RWPE2 (cell line): ENCODE data around the gene CYP2C8.
"Not testable (repeated sequence)": the region's sequence is repeated elsewhere in the genome, so short reads cannot be mapped to it uniquely, and the experiment has no call there.

Experiments used
- ATAC-seq: fragments of 200-7000 bp; cut with Tn5 transposase; 3 replicates; pipeline ENCODE4 v1.9.1; 2021; ENCODE audit warnings: low read depth
- DNase-seq: peaks from one replicate; pipeline ENCODE4 v3.0.0-alpha.2; 2020; ENCODE audit warnings: low spot score
- H3K27ac ChIP-seq: fragments of 450-650 bp; 2 replicates; pipeline ENCODE4 v1.5.1; 2017; ENCODE audit warnings: mild to moderate bottlenecking; ENCODE audit not compliant: poor library complexity, severe bottlenecking
- H3K27me3 ChIP-seq: fragments of 250-450 bp; sonication (Bioruptor Pico); 2 replicates; pipeline ENCODE4 v1.5.1; 2021; ENCODE audit warnings: mild to moderate bottlenecking, moderate library complexity; ENCODE audit not compliant: insufficient read depth, poor library complexity, severe bottlenecking
- H3K36me3 ChIP-seq: fragments of 250-450 bp; sonication (Bioruptor Pico); 2 replicates; pipeline ENCODE4 v1.5.1; 2020; ENCODE audit warnings: low read depth, mild to moderate bottlenecking, moderate library complexity
- H3K4me1 ChIP-seq: fragments of 250-450 bp; sonication (Bioruptor Pico); 2 replicates; pipeline ENCODE4 v1.5.1; 2021; ENCODE audit warnings: mild to moderate bottlenecking, moderate library complexity; ENCODE audit not compliant: insufficient read depth, poor library complexity, severe bottlenecking
- H3K4me3 ChIP-seq: fragments of 250-450 bp; sonication (Bioruptor Pico); 2 replicates; pipeline ENCODE4 v1.5.1; 2021; ENCODE audit warnings: mild to moderate bottlenecking, moderate library complexity; ENCODE audit not compliant: severe bottlenecking
- H3K9me3 ChIP-seq: fragments of 250-450 bp; sonication (Bioruptor Pico); 2 replicates; pipeline ENCODE4 v1.5.1; 2021; ENCODE audit warnings: mild to moderate bottlenecking, moderate library complexity; ENCODE audit not compliant: severe bottlenecking
- TF ChIP-seq, protein P1 (sequence below): fragments of 450-650 bp; IDR thresholded peaks from one replicate; pipeline ENCODE4 v1.5.1; 2017; ENCODE audit warnings: mild to moderate bottlenecking, moderate library complexity; ENCODE audit not compliant: poor library complexity, severe bottlenecking

Gene CYP2C8

DNA sequence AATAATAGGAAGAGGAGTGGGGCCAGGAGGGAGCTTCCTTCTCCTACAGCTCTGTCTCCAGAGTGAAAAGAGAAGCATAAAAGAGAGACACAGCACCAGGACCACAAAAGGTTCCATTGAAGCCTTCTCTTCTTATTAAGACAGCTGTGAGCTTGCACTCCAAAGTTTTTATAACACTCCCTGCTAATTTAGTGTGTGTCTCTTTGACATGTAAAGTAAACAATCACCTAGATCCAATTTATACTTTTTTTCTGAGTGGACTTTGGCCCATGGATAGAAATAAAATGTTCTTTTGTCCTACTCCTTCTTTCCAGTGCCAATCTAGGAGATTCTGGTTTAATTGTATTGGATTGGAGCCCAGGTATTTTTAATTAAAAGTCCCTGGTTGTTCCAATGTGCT is at the start of gene CYP2C8:
CYP2C8 (minus strand) TSS at position 212 of the 400 bp plus-strand sequence; CDS start at position 117, 95 bp downstream.
- Histone ChIP-seq H3K27ac (no peak within 1 kb of the TSS), H3K4me1 (no peaks in the 10 kb centered on the region), H3K4me3 (no peak within 1 kb of the TSS), H3K27me3 (no peaks in the 10 kb centered on the region), H3K9me3 (no peaks in the 10 kb centered on the region), H3K36me3 (no peaks in the 10 kb centered on the region)
- TF ChIP-seq, protein P1, sequence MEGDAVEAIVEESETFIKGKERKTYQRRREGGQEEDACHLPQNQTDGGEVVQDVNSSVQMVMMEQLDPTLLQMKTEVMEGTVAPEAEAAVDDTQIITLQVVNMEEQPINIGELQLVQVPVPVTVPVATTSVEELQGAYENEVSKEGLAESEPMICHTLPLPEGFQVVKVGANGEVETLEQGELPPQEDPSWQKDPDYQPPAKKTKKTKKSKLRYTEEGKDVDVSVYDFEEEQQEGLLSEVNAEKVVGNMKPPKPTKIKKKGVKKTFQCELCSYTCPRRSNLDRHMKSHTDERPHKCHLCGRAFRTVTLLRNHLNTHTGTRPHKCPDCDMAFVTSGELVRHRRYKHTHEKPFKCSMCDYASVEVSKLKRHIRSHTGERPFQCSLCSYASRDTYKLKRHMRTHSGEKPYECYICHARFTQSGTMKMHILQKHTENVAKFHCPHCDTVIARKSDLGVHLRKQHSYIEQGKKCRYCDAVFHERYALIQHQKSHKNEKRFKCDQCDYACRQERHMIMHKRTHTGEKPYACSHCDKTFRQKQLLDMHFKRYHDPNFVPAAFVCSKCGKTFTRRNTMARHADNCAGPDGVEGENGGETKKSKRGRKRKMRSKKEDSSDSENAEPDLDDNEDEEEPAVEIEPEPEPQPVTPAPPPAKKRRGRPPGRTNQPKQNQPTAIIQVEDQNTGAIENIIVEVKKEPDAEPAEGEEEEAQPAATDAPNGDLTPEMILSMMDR: no peak
- no peak for ATAC-seq
- no peak for DNase-seq

DNA sequence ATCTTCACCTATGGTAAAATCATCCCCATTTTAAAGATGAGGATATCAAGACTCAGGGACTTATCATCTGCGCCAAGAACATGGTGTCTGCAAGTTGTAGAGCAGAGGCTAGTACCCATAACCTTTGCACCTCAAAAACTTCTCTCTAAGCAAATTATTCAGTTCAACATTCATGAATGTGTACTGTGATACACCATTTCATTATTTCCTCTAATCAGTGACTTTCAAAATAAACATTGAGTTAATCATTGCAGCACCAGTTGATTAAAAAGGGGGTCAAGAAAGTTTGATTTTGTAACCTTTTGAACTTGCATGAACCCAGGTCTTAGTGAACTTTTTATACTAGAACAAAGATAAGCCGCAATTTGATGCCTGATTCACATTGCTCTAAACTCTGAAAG is 47.6 kb upstream of the CYP2C8 start:
- no peak overlapping the region for H3K4me3 ChIP-seq
- no peaks in the 10 kb centered on the region for H3K9me3 ChIP-seq
- no peak overlapping the region for H3K27ac ChIP-seq
- no peak for ATAC-seq
- DNase-seq: no peak
- TF ChIP-seq, protein P1: no peak
- no peaks in the 10 kb centered on the region for H3K27me3 ChIP-seq
- no peaks in the 10 kb centered on the region for H3K36me3 ChIP-seq
- no peaks in the 10 kb centered on the region for H3K4me1 ChIP-seq

DNA sequence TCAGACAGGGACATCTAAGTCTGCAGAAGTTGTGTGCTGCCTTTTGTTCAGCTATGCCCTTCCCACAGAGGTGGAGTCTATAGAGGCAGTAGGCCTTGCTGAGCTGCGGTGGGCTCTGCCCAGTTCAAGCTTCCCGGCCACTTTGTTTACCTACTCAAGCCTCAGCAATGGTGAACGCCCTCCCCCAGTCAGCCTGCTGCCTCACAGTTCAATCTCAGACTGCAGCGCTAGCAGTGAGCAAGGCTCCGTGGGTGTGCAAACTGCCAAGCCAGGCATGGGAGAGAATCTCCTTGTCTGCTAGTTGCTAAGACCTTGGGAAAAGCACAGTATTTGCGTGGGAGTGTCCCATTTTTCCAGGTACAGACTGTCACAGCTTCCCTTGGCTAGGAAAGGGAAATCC is 41.5 kb upstream of the CYP2C8 start:
- H3K4me1 ChIP-seq, H3K27ac ChIP-seq, DNase-seq, H3K27me3 ChIP-seq, H3K4me3 ChIP-seq, ATAC-seq, H3K9me3 ChIP-seq, H3K36me3 ChIP-seq: not testable (repeated sequence)

DNA sequence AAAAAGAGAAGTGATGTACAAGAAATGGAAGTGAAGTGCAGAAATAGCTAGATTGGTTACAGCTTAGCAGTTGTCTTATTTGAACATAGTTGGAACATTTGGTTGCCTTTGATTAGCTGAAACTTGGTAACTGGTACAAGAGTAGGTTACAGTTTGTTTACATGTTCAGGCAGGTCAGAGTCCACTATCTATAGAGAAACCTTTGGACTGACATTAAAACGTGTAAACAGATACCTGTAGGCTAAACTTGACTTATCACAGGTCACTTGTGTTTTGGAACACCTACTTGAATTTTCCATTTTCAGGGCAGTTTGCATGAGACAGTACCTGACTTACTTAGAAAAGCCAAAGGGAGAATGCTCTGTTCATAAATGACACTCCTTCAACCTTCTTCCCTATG is 28.5 kb upstream of the CYP2C8 start:
- no peaks in the 10 kb centered on the region for H3K4me1 ChIP-seq
- ATAC-seq: no peak

DNA sequence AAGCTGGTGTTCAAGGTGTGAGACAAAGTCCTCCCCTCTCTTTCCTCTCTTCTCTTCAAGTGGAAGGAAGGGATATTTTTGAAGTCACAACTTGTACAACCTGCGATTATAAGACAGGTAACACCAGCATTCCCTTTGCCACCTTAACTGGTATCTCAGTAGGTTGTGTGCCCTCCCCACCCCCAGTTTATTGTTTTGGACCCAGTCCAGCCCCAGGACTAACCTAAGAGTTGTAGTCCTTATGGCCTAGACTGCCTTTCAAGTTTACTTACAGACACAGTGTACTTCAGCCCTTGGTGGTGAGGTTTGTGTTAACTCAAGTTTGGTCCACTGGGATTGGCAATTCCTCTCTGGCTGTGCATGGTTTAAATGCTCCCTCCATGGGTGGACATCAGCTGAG is 26.8 kb upstream of the CYP2C8 start:
- Histone ChIP-seq H3K36me3 (no peaks in the 10 kb centered on the region), H3K4me1 (no peaks in the 10 kb centered on the region), H3K27ac (no peak overlapping the region), H3K27me3 (no peaks in the 10 kb centered on the region), H3K4me3 (no peak overlapping the region), H3K9me3 (no peaks in the 10 kb centered on the region)
- DNase-seq: no peak
- ATAC-seq: no peak
- TF ChIP-seq, protein P1: no peak

More for the DNA sequence above, 28.5 kb upstream of the CYP2C8 start:
- Histone ChIP-seq H3K4me3 (no peak overlapping the region), H3K36me3 (no peaks in the 10 kb centered on the region), H3K27me3 (no peaks in the 10 kb centered on the region), H3K9me3 (no peaks in the 10 kb centered on the region), H3K27ac (no peak overlapping the region)
- DNase-seq: no peak
- TF ChIP-seq, protein P1: no peak

DNA sequence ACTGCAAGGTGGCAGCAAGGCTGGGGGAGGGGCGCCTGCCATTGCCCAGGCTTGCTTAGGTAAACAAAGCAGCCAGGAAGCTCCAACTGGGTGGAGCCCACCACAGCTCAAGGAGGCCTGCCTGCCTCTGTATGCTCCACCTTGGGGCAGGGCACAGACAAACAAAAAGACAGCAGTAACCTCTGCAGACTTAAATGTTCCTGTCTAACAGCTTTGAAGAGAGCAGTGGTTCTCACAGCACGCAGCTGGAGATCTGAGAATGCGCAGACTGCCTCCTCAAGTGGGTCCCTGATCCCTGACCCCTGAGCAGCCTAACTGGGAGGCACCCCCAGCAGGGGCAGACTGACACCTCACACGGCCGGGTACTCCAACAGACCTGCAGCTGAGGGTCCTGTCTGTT is 10.3 kb upstream of the CYP2C8 start:
- H3K27me3 ChIP-seq, H3K4me1 ChIP-seq, H3K27ac ChIP-seq, H3K9me3 ChIP-seq, H3K4me3 ChIP-seq, H3K36me3 ChIP-seq, DNase-seq, ATAC-seq: not testable (repeated sequence)
